ENCODE results near the gene CRYBB3.

GRCh38 chr22:25219211-25219689 lies 19.6 kb downstream of the CRYBB3 start, which contains the start of gene CRYBB2:
- TF ChIP-seq POLR2A (IDR thresholded peaks at IDR 0.05; ENCODE audit: low read length) (no peak), GATA1 (IDR thresholded peaks at IDR 0.05; ENCODE audit: low read depth, low read length) (no peak)
